Stimulated activated memory B cell treated with anti-CD40 and anti-IgM and Interleukin-4, amounts not matched to agents 10 μg/mL and 1 μg/mL and 100 μg/mL, for 72 hours (primary cell): ENCODE measurements around the gene GFER.
A peak's percentile ranks its signal among the peaks of the same experiment; 100 is the strongest.

Source experiments
- ATAC-seq: fragments of 150-1000 bp; cut with Tn5 transposase; 2 replicates; pipeline ENCODE4 v1.10.0; 2021
- H3K27ac Mint-ChIP-seq: one replicate; pipeline ENCODE4 v1.8.0; 2022; ENCODE audit warnings: mild to moderate bottlenecking, mixed read lengths
- H3K27me3 Mint-ChIP-seq: one replicate; pipeline ENCODE4 v1.8.0; 2022; ENCODE audit warnings: mixed read lengths
- H3K36me3 Mint-ChIP-seq: one replicate; pipeline ENCODE4 v1.8.0; 2022; ENCODE audit warnings: mixed read lengths
- H3K4me1 Mint-ChIP-seq: one replicate; pipeline ENCODE4 v1.8.0; 2022; ENCODE audit warnings: mixed read lengths
- H3K4me3 Mint-ChIP-seq: one replicate; pipeline ENCODE4 v1.8.0; 2022; ENCODE audit warnings: mild to moderate bottlenecking, moderate library complexity, mixed read lengths
- H3K9me3 Mint-ChIP-seq: one replicate; pipeline ENCODE4 v1.8.0; 2022; ENCODE audit warnings: mixed read lengths

GFER gene

DNA sequence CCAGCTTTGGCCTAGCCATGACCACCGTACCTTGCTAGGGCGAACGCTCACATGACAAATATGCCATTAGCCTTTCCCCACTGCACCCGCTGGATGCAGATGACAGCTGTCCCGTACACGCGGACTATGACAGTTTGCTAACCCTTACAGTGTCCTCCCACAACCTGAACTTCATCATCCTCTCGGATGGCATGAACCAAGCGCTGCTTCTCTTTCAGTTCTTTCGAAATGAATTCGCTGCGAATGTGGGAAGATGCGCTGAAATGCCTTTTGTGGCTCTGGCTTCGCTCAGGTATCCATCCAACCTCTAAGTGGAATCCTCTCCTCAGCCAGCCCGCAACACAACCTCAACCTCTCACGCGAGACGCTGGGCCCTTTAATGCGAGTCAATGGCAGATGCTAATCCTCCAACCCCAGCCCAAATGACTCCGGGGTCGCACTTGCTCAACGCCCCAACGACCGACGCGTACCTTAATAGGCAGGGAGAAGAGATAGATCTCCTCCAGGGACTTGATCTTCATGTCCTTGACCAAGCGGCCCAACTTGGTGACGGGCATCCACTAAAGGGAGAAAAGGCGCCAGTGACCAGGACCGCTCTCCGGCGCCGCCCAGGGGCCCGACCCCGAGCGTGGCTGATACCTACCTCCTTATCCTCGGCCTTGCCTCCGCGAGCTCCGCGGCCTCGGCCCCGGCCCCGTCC is 20.0 kb upstream of the GFER start:
- ATAC-seq = peak; percentile 44
- no peaks in the 10 kb centered on the region for H3K9me3 Mint-ChIP-seq
- peaks cover 31% of the 10 kb centered on the region for H3K36me3 Mint-ChIP-seq
- peak overlapping the region; percentile 84 for H3K4me3 Mint-ChIP-seq
- peaks cover 59% of the 10 kb centered on the region for H3K4me1 Mint-ChIP-seq
- peak overlapping the region; percentile 97 for H3K27ac Mint-ChIP-seq
- H3K27me3 Mint-ChIP-seq = no peaks in the 10 kb centered on the region

- Mint-ChIP-seq H3K36me3 (peaks cover 31% of the 10 kb centered on the region), H3K4me3 (peak within 1 kb of the TSS; percentile 84), H3K9me3 (no peaks in the 10 kb centered on the region), H3K4me1 (peaks cover 54% of the 10 kb centered on the region), H3K27ac (peak within 1 kb of the TSS; percentile 97), H3K27me3 (no peaks in the 10 kb centered on the region)
- ATAC-seq = peak; percentile 97
Measured at GRCh38 chr16:1964506-1965395, 19.2 kb upstream of the GFER start, which contains the start of gene RPS2. RPS2 (minus strand) TSS chr16:1964826; CDS start chr16:1964625, 201 bp downstream.

DNA sequence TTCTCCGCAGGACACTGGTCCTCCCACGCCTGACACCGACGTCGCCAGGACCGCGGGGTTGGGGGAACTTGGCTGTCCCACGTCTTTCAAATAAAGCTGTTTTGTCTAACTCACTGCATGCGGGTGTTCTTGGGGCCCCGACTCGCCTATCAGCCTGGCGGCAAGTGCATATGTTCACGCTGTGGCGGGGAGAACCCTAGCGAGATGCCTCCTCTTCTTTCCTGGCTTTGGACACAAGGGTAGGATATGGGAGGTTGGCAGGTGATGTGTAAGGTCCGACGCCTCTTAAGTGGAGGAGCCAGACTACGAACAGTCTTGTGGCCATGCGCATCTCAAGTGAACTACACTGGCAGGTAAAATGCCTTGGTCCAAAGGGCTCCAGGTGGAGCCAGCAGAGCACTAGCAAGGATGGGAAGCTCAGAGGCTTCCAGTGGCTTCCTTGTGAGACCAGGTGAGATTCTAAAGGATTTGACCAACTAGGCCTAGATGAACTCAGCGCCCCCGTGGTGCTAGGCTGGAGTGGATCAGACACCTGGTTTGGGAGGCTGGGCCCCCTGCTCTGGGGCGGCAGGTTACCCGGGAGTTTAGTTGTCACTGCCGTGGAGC is 18.5 kb upstream of the GFER start:
- H3K27ac Mint-ChIP-seq = peak overlapping the region; percentile 97
- H3K4me3 Mint-ChIP-seq = peak overlapping the region; percentile 84
- H3K4me1 Mint-ChIP-seq = peaks cover 46% of the 10 kb centered on the region
- H3K9me3 Mint-ChIP-seq = no peaks in the 10 kb centered on the region
- H3K36me3 Mint-ChIP-seq = peaks cover 31% of the 10 kb centered on the region
- no peak for ATAC-seq
- no peaks in the 10 kb centered on the region for H3K27me3 Mint-ChIP-seq

GRCh38 chr16:1966460-1966859 is 17.5 kb upstream of the GFER start, which contains the start of gene RNF151:
RNF151 (plus strand) TSS chr16:1966856; CDS start chr16:1966882, 26 bp downstream.
- H3K27me3 Mint-ChIP-seq = no peaks in the 10 kb centered on the region
- H3K4me1 Mint-ChIP-seq = peaks cover 45% of the 10 kb centered on the region
- H3K36me3 Mint-ChIP-seq = peaks cover 24% of the 10 kb centered on the region
- ATAC-seq = no peak
- H3K27ac Mint-ChIP-seq = peak within 1 kb of the TSS; percentile 97
- no peaks in the 10 kb centered on the region for H3K9me3 Mint-ChIP-seq
- H3K4me3 Mint-ChIP-seq = peak within 1 kb of the TSS; percentile 84

DNA sequence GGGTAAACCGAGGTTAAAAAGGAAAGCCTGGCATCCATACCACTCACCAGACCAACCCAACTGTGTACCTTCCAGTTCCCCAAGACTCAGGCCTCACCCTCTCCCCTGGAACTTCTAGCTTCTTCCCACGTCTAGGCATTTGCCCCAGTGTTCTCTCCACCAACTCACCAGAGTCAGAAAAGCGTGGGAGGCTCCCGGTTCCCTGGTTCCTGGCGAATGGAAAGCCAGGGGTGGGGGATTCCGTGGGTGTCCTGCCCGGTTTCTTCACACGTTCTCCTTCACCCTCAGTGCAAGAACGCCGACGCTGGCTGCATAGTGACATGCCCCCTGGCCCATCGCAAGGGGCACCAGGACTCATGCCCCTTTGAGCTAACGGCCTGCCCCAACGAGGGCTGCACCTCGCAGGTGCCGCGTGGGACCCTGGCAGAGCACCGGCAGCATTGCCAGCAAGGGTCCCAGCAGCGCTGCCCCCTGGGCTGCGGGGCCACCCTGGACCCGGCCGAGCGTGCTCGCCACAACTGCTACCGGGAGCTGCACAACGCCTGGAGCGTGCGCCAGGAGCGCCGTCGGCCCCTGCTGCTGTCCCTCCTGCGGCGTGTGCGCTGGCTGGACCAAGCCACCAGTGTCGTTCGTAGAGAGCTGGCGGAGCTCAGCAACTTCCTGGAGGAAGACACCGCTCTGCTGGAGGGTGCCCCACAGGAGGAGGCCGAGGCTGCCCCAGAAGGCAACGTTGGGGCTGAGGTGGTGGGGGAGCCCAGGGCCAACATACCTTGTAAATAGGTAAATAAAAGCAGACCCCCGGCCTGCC is 15.6 kb upstream of the GFER start:
- no peak for ATAC-seq
- no peaks in the 10 kb centered on the region for H3K27me3 Mint-ChIP-seq
- H3K27ac Mint-ChIP-seq = no peak overlapping the region
- H3K4me1 Mint-ChIP-seq = peaks cover 44% of the 10 kb centered on the region
- H3K4me3 Mint-ChIP-seq = no peak overlapping the region
- peaks cover 13% of the 10 kb centered on the region for H3K36me3 Mint-ChIP-seq
- no peaks in the 10 kb centered on the region for H3K9me3 Mint-ChIP-seq

GRCh38 chr16:1971796-1972489 is 12.1 kb upstream of the GFER start, which contains the start of gene TBL3:
TBL3 (plus strand) TSS chr16:1972053; CDS start chr16:1972165, 112 bp downstream.
- peak; percentile 98 for ATAC-seq
- peaks cover 8% of the 10 kb centered on the region for H3K27me3 Mint-ChIP-seq
- H3K27ac Mint-ChIP-seq = peak within 1 kb of the TSS; percentile 96
- H3K4me1 Mint-ChIP-seq = peaks cover 39% of the 10 kb centered on the region
- H3K9me3 Mint-ChIP-seq = no peaks in the 10 kb centered on the region
- peak within 1 kb of the TSS; percentile 99 for H3K4me3 Mint-ChIP-seq
- peaks cover 36% of the 10 kb centered on the region for H3K36me3 Mint-ChIP-seq

DNA sequence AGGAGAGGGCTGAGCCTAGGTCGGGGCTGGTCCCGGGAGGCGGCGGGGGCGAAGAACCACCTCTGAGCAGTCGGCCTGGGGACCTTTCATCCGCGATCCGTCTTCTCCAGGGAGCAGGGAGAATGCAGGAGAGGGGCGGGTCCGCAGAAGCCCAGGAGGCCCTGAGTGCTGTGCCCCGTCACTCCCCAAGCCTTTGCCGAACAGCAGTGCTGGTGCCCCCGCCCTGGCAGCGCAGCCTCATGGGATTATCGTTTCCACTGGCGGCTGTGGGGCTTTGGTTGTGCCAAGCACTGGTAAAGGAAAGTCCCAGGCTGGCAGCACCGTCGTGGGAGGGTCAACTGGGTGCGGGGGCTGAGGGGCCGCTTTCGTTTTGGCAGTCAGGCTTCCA is 11.5 kb upstream of the GFER start:
- peaks cover 8% of the 10 kb centered on the region for H3K27me3 Mint-ChIP-seq
- H3K4me1 Mint-ChIP-seq = peaks cover 39% of the 10 kb centered on the region
- peaks cover 42% of the 10 kb centered on the region for H3K36me3 Mint-ChIP-seq
- peak overlapping the region; percentile 99 for H3K4me3 Mint-ChIP-seq
- H3K9me3 Mint-ChIP-seq = no peaks in the 10 kb centered on the region
- peak overlapping the region; percentile 96 for H3K27ac Mint-ChIP-seq
- no peak for ATAC-seq

DNA sequence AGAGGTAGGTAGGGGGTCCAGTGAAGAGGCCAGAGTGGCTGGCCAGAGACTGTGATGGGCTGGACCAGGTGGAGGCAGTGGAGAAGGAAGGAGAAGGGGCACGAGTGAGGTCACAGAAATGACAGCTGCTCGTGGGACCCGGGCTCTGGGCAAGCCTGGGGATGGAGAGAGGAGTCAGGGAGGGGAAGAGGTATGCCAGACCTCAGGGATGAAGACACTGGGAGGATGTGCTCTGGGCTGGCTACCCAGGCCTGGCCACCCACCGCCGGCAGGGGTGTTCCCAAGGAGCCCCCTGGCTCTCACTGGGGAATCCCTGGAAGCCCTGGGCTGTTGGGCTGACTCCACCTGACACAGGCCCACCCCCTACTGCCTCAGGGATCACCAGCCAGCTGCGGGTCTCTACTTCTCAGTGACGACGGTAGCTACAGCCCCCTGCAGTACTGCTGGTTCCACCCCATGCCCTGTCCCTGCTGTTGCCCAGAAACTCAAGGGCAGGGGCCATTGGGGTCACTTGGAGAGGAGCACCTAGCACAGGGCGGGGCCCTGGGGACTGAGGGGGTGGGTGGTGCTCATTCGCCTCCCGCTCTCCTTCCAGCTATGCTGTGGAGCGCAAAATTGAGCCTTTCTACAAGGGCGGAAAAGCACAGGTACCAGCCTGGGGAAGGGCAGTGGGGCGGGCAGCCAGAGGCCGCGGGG is 10.4 kb upstream of the GFER start:
- H3K4me3 Mint-ChIP-seq = peak overlapping the region; percentile 40
- no peak for ATAC-seq
- H3K36me3 Mint-ChIP-seq = peaks cover 52% of the 10 kb centered on the region
- peaks cover 12% of the 10 kb centered on the region for H3K27me3 Mint-ChIP-seq
- H3K27ac Mint-ChIP-seq = peak overlapping the region; percentile 96
- peaks cover 39% of the 10 kb centered on the region for H3K4me1 Mint-ChIP-seq
- H3K9me3 Mint-ChIP-seq = no peaks in the 10 kb centered on the region

GRCh38 chr16:1974157-1975070 is 9.6 kb upstream of the GFER start:
- Mint-ChIP-seq H3K27me3 (peaks cover 17% of the 10 kb centered on the region), H3K9me3 (no peaks in the 10 kb centered on the region), H3K36me3 (peaks cover 56% of the 10 kb centered on the region), H3K27ac (no peak overlapping the region), H3K4me3 (no peak overlapping the region), H3K4me1 (peaks cover 40% of the 10 kb centered on the region)
- ATAC-seq = no peak

- H3K9me3 Mint-ChIP-seq = no peaks in the 10 kb centered on the region
- no peak overlapping the region for H3K4me3 Mint-ChIP-seq
- ATAC-seq = no peak
- no peak overlapping the region for H3K27ac Mint-ChIP-seq
- H3K27me3 Mint-ChIP-seq = peaks cover 22% of the 10 kb centered on the region
- H3K4me1 Mint-ChIP-seq = peaks cover 50% of the 10 kb centered on the region
- peaks cover 56% of the 10 kb centered on the region for H3K36me3 Mint-ChIP-seq
Measured at GRCh38 chr16:1975432-1976215, 8.4 kb upstream of the GFER start.

GRCh38 chr16:1976216-1976520 is 7.8 kb upstream of the GFER start:
- H3K4me1 Mint-ChIP-seq = peaks cover 50% of the 10 kb centered on the region
- ATAC-seq = no peak
- H3K27me3 Mint-ChIP-seq = peaks cover 27% of the 10 kb centered on the region
- no peaks in the 10 kb centered on the region for H3K9me3 Mint-ChIP-seq
- H3K4me3 Mint-ChIP-seq = no peak overlapping the region
- no peak overlapping the region for H3K27ac Mint-ChIP-seq
- H3K36me3 Mint-ChIP-seq = peaks cover 56% of the 10 kb centered on the region
